Activated CD4-positive, alpha-beta memory T cell treated with anti-CD3 and anti-CD28 coated beads for 36 hours (primary cell): ENCODE data around the gene TCTN3. TPM values are rescaled to one million over a fixed set of nuclear protein-coding genes. Genes with fewer than 3 reads are reported as not detected.
"Not testable (repeated sequence)": the region's sequence is repeated elsewhere in the genome, so short reads cannot be mapped to it uniquely, and the experiment has no call there.

Experiments
- CTCF ChIA-PET: fragments of 350-600 bp; sonication (Branson Sonifier 250); formaldehyde crosslinking; loops from one replicate; lab custom pipeline; 2021; ENCODE audit warnings: antibody characterized with exemption, inconsistent platforms; lab: Charles Lee
- POLR2A ChIA-PET: fragments of 350-600 bp; sonication (Branson Sonifier 250); formaldehyde crosslinking; loops from one replicate; lab custom pipeline; 2021; ENCODE audit warnings: antibody characterized with exemption; lab: Charles Lee
- DNase-seq: peaks from one replicate; pipeline ENCODE4 v3.0.0-alpha.2; 2020
- H3K27ac Mint-ChIP-seq: one replicate; pipeline ENCODE4 v1.8.0; 2021; ENCODE audit warnings: mixed read lengths
- H3K27me3 Mint-ChIP-seq: one replicate; pipeline ENCODE4 v1.8.0; 2021; ENCODE audit warnings: mixed read lengths
- H3K36me3 Mint-ChIP-seq: one replicate; pipeline ENCODE4 v1.8.0; 2021; ENCODE audit warnings: mixed read lengths
- H3K4me1 Mint-ChIP-seq: one replicate; pipeline ENCODE4 v1.8.0; 2021; ENCODE audit warnings: low read depth, mixed read lengths
- H3K4me3 Mint-ChIP-seq: one replicate; pipeline ENCODE4 v1.8.0; 2021; ENCODE audit warnings: mild to moderate bottlenecking, mixed read lengths
- H3K9me3 Mint-ChIP-seq: one replicate; pipeline ENCODE4 v1.8.0; 2021; ENCODE audit warnings: mixed read lengths
- intact Hi-C: fragments of 100-400 bp; cut with micrococcal nuclease; formaldehyde crosslinking; loops from one replicate; pipeline ENCODE4 v1.15.1; 2023
- total RNA-seq, 2 experiments: library from RNA; stranded (reverse); gene quantifications; one replicate each; pipeline ENCODE4 v1.2.3, GENCODE V29; 2021

Gene TCTN3
- total RNA-seq, 2 experiments from 2014 or later: 22.9 to 26.3 TPM

GRCh38 chr10:95651346-95652060 lies 42.2 kb downstream of the TCTN3 start:
- H3K4me3 Mint-ChIP-seq: no peak overlapping the region
- peaks cover 20% of the 10 kb centered on the region for H3K4me1 Mint-ChIP-seq
- intact Hi-C loops: loop anchor here (10.0 kb wide), 1 partner anchor 933 kb away; the partner anchor contains the start of gene TM9SF3
- no peak for DNase-seq
- peaks cover 58% of the 10 kb centered on the region for H3K36me3 Mint-ChIP-seq
- POLR2A ChIA-PET: interaction anchor here (0.9 kb wide), 1 partner anchor 178 kb away, joined by 4 read pairs; no protein-coding TSS in a partner anchor
- H3K27me3 Mint-ChIP-seq: no peaks in the 10 kb centered on the region
- H3K9me3 Mint-ChIP-seq: peaks cover 9% of the 10 kb centered on the region
- H3K27ac Mint-ChIP-seq: no peak overlapping the region
- CTCF ChIA-PET: interaction anchor here (1.8 kb wide), 1 partner anchor 42 kb away, joined by 5 read pairs; the partner anchor contains the start of gene TCTN3

- Mint-ChIP-seq H3K9me3 (peaks cover 9% of the 10 kb centered on the region), H3K4me1 (peaks cover 14% of the 10 kb centered on the region), H3K4me3 (no peak overlapping the region), H3K36me3 (peaks cover 62% of the 10 kb centered on the region), H3K27me3 (no peaks in the 10 kb centered on the region), H3K27ac (no peak overlapping the region)
- intact Hi-C loops: loop anchor here (10.0 kb wide), 1 partner anchor 935 kb away; the partner anchor contains the start of gene TM9SF3
- no peak for DNase-seq
- POLR2A ChIA-PET: no interaction called here
- CTCF ChIA-PET: interaction anchor here (0.6 to 1.1 kb wide), 4 partner anchors 16 to 580 kb away, joined by 3 to 4 read pairs (median 3); partner anchors contain the start of gene TCTN3
Measured at GRCh38 chr10:95650232-95650631, 43.5 kb downstream of the TCTN3 start.

GRCh38 chr10:95648138-95648537 lies 45.6 kb downstream of the TCTN3 start:
- peaks cover 5% of the 10 kb centered on the region for H3K4me1 Mint-ChIP-seq
- H3K27ac Mint-ChIP-seq: no peak overlapping the region
- H3K36me3 Mint-ChIP-seq: peaks cover 59% of the 10 kb centered on the region
- intact Hi-C loops: no loop called here
- H3K4me3 Mint-ChIP-seq: no peak overlapping the region
- peaks cover 9% of the 10 kb centered on the region for H3K9me3 Mint-ChIP-seq
- no peaks in the 10 kb centered on the region for H3K27me3 Mint-ChIP-seq
- no peak for DNase-seq
- POLR2A ChIA-PET: no interaction called here
- CTCF ChIA-PET: interaction anchor here (0.6 to 1.3 kb wide), 2 partner anchors 46 to 369 kb away, joined by 3 read pairs; partner anchors contain the start of gene TCTN3

- no peaks in the 10 kb centered on the region for H3K27me3 Mint-ChIP-seq
- H3K27ac Mint-ChIP-seq: no peak overlapping the region
- H3K4me1 Mint-ChIP-seq: peaks cover 2% of the 10 kb centered on the region
- H3K36me3 Mint-ChIP-seq: peaks cover 51% of the 10 kb centered on the region
- ChIA-PET POLR2A (no interaction called here), CTCF (interaction anchor here (0.5 kb wide), 1 partner anchor 280 kb away, joined by 3 read pairs; no protein-coding TSS in a partner anchor)
- H3K9me3 Mint-ChIP-seq: peaks cover 2% of the 10 kb centered on the region
- no peak for DNase-seq
- no peak overlapping the region for H3K4me3 Mint-ChIP-seq
- intact Hi-C loops: no loop called here
Measured at GRCh38 chr10:95646160-95646559, 47.6 kb downstream of the TCTN3 start.

GRCh38 chr10:95644901-95645300 lies 48.8 kb downstream of the TCTN3 start:
- Mint-ChIP-seq H3K27ac (no peak overlapping the region), H3K27me3 (no peaks in the 10 kb centered on the region), H3K4me1 (peaks cover 2% of the 10 kb centered on the region), H3K36me3 (peaks cover 47% of the 10 kb centered on the region), H3K4me3 (no peak overlapping the region), H3K9me3 (no peaks in the 10 kb centered on the region)
- intact Hi-C loops: no loop called here
- DNase-seq: no peak
- ChIA-PET POLR2A (no interaction called here), CTCF (no interaction called here)

- H3K27ac Mint-ChIP-seq: no peak overlapping the region
- CTCF ChIA-PET: no interaction called here
Measured at GRCh38 chr10:95640891-95641315, 52.8 kb downstream of the TCTN3 start.

GRCh38 chr10:95637911-95638310 lies 55.8 kb downstream of the TCTN3 start:
- Mint-ChIP-seq H3K36me3 (peaks cover 53% of the 10 kb centered on the region), H3K4me1 (no peaks in the 10 kb centered on the region), H3K9me3 (no peaks in the 10 kb centered on the region), H3K4me3 (no peak overlapping the region), H3K27me3 (no peaks in the 10 kb centered on the region), H3K27ac (no peak overlapping the region)
- intact Hi-C loops: no loop called here
- POLR2A ChIA-PET: no interaction called here
- CTCF ChIA-PET: no interaction called here
- no peak for DNase-seq

More at GRCh38 chr10:95640891-95641315, 52.8 kb downstream of the TCTN3 start:
- Mint-ChIP-seq H3K4me3 (no peak overlapping the region), H3K4me1 (no peaks in the 10 kb centered on the region), H3K36me3 (peaks cover 37% of the 10 kb centered on the region), H3K9me3 (no peaks in the 10 kb centered on the region), H3K27me3 (no peaks in the 10 kb centered on the region)
- no peak for DNase-seq
- POLR2A ChIA-PET: no interaction called here
- intact Hi-C loops: no loop called here

- Mint-ChIP-seq H3K27me3 (no peaks in the 10 kb centered on the region), H3K36me3 (peaks cover 51% of the 10 kb centered on the region), H3K9me3 (no peaks in the 10 kb centered on the region), H3K27ac (no peak overlapping the region), H3K4me1 (no peaks in the 10 kb centered on the region), H3K4me3 (no peak overlapping the region)
- DNase-seq: no peak
- ChIA-PET POLR2A (no interaction called here), CTCF (no interaction called here)
- intact Hi-C loops: no loop called here
Measured at GRCh38 chr10:95637140-95637539, 56.6 kb downstream of the TCTN3 start.

GRCh38 chr10:95635319-95635733 lies 58.4 kb downstream of the TCTN3 start:
- CTCF ChIA-PET: interaction anchor here (0.8 to 1.3 kb wide), 2 partner anchors 19 to 36 kb away, joined by 3 read pairs; no protein-coding TSS in a partner anchor

GRCh38 chr10:95628786-95629185 lies 64.9 kb downstream of the TCTN3 start:
- intact Hi-C loops: no loop called here
- Mint-ChIP-seq H3K27ac (no peak overlapping the region), H3K36me3 (peaks cover 50% of the 10 kb centered on the region), H3K27me3 (no peaks in the 10 kb centered on the region), H3K9me3 (no peaks in the 10 kb centered on the region), H3K4me1 (no peaks in the 10 kb centered on the region), H3K4me3 (no peak overlapping the region)
- POLR2A ChIA-PET: no interaction called here
- CTCF ChIA-PET: no interaction called here
- DNase-seq: no peak

More at GRCh38 chr10:95635319-95635733, 58.4 kb downstream of the TCTN3 start:
- POLR2A ChIA-PET: no interaction called here
- no peak for DNase-seq
- Mint-ChIP-seq H3K27ac (no peak overlapping the region), H3K9me3 (no peaks in the 10 kb centered on the region), H3K4me1 (no peaks in the 10 kb centered on the region), H3K36me3 (peaks cover 53% of the 10 kb centered on the region), H3K4me3 (no peak overlapping the region), H3K27me3 (no peaks in the 10 kb centered on the region)
- intact Hi-C loops: no loop called here

- H3K4me1 Mint-ChIP-seq: no peaks in the 10 kb centered on the region
- no peaks in the 10 kb centered on the region for H3K9me3 Mint-ChIP-seq
- POLR2A ChIA-PET: no interaction called here
- CTCF ChIA-PET: no interaction called here
- H3K4me3 Mint-ChIP-seq: no peak overlapping the region
- H3K36me3 Mint-ChIP-seq: peaks cover 39% of the 10 kb centered on the region
- no peak overlapping the region for H3K27ac Mint-ChIP-seq
- DNase-seq: no peak
- intact Hi-C loops: no loop called here
- no peaks in the 10 kb centered on the region for H3K27me3 Mint-ChIP-seq
Measured at GRCh38 chr10:95626500-95626899, 67.2 kb downstream of the TCTN3 start.

- POLR2A ChIA-PET, H3K4me1 Mint-ChIP-seq, DNase-seq, H3K27me3 Mint-ChIP-seq, H3K27ac Mint-ChIP-seq, H3K9me3 Mint-ChIP-seq, intact Hi-C loops, CTCF ChIA-PET, H3K4me3 Mint-ChIP-seq: not testable (repeated sequence)
- peaks cover 54% of the 10 kb centered on the region for H3K36me3 Mint-ChIP-seq
Measured at GRCh38 chr10:95620415-95620814, 73.3 kb downstream of the TCTN3 start.
